Measurements from ENCODE around the gene CDH24.

The CDH24 gene

DNA sequence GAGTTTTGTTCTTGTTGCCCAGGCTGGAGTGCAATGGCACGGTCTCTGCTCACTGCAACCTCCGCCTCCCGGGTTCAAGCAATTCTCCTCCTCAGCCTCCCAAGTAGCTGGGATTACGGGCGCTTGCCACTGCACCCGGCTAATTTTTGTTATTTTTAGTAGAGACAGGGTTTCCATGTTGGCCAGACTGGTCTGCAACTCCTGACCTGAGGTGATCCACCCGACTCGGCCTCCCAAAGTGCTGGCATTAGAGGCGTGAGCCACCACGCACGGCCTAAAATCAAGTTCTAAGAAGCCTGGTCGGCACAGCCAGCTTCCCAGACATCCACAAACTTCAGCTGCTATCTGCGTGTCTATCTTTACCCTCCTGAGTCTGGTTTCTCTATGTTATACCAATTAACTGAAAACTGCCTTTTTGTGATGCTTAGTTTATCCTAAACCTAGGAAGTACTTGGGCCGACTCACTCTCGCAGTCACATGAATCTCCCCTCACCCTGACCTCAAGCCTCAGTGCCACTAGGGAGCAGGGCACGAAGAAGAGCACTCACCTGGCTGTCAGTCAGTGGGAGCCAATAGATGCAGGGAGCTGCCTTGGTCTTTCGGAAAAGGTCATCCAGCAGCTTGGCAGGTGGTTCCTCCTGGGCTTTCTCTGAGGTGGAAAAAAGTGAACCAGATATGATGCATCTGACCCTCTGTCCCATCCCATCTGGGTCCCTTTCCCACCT is 3.4 kb upstream of the CDH24 start:
- no peak for DNase-seq

DNA sequence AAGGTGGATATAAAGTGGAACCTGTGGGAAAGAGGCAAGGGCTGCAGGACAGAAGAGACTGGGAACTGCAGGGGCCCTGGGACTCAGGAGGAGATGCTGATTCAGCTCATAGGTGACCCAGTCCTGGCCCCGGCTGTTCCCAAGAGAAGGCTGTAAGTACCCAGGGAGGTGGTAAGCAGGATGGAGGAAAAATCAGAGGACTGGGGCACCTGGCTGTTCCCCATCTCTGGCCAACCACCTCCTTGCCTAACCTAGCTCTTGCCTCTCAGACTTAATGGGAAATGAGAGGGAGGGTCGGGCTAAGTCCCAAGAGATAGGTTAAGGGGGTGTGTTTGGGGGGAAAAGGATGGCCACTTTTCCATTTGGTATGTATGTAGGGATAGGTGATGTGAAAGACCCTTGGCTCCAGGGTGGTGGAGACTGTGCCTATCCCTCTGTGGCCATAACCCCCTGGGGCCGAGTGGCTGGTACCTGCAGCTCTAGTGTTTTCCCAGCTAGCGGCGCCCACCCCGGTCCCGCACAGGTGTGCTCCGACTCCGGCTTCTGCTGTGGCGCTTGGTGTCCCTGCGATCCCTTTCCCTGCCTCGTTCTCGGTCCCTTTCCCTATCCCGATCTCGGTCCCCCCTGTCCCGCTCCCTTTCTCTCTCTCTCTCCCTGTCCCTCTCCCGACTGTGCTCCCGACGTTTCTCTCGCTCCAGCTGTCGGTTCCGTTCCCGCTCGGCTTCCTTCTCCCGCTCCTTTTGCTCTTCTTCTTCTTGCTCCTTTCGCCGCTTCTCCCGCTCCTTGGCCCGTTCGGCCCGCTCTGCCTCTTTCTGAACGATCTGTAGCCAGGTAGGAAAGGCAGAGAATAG is 1.6 kb upstream of the CDH24 start:
- no peak for DNase-seq

DNA sequence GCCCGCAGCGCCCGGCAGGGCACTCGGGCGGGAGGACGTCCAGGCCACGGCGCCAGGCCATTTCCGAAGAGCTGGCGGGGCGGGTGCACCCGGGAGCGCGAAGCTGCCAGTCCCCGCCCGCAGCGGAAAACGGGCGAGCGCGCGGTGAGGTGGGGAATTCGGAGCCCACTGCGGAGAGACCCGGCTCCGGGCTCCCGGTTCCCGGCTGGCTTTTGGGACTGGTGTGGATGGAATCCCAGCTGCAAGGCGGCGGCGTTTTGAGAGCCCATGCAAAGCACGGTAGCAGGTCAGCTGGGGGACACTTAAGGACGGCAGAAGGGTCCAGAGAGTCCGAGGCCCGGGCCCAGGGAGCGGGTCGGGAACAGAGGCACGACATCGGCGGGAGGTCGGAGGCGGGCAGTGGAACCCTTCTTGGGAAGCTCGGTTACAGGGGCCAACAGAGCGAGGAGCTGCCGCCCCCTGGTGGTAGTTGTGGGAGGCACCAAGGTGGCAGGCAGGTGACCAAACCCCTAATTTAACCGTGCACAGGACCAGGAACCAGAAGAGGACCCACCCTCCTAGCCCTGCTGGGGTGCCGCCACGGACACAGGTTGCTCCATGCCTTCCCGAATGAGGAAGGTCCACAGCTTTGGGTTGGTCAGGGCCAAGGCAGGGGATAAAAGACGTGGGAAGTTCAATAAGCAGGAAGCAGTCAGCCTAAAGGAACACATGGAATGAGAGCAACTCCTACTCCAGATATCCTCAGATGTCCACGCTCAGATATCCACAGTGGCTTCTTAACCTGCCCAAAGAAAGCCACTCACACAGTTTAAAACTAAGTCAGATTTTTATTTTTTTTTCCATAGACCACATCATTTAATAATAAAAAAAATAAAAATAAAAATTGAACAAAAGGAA is 685 bp upstream of the CDH24 start:
- no peak for DNase-seq

DNA sequence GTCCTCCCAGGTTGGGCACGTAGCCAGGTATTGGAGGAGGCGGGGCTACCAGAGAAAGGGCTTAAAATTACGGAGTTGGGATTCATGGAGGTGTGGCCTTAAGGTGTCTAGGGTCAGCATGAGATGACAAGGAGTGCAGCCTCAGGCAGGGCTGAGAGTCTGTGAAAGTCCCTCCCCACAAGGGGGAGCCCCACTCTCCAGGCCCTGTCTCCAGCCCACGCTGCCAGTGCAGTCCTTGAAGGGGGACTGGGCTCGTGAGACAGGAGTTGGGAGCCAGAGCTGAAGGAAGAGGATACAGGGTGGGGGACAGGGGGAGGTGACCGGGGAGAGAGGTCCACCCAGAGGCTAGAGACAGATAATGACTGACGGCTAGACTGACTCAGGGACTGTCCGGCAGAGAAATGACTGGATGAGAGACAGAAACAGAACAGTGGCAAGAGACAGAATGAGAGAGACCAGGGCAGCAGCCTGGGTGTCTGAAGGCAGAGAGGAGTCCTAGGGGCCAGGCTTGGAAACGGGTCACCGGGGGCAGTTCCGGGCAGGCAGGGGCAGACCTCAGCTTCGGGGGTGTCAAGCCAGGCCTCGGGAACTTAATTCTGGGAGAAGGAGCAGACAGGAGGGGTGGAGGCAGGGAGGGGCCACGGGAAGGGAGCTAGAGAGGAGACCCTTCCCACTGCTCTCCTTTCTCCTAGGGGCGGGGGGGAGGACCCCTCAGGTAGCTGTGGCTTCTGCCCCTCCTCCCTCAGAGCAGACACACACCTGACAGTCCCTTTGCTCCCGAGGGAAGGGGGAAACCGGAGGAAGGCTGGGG is 970 bp downstream of the CDH24 start:
- DNase-seq = no peak

DNA sequence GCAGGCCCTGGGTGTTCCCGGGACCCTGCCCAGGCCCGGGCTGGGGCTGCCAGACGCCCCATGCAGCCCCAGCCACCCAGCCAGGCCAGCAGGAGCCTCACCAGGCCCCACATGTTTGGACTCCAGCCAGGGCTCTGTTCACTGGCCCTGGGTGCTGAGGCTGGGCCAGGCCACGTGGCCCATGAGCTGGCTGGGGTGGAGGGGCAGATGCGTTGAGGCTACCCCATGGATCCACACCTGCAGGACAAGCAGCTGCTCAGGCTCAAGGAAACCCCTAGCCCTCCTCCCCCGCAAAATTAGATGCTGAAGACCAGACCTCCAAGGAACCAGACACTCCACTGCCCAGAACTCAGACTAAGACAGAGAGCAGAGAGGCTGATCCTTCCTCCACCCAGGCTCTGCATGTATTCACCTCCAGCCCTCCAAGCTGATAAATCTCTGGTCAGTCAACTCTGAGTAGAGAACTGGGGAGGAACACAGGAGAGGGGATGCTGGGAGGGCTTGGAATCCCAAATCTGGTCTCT is 1.6 kb downstream of the CDH24 start:
- no peak for DNase-seq

DNA sequence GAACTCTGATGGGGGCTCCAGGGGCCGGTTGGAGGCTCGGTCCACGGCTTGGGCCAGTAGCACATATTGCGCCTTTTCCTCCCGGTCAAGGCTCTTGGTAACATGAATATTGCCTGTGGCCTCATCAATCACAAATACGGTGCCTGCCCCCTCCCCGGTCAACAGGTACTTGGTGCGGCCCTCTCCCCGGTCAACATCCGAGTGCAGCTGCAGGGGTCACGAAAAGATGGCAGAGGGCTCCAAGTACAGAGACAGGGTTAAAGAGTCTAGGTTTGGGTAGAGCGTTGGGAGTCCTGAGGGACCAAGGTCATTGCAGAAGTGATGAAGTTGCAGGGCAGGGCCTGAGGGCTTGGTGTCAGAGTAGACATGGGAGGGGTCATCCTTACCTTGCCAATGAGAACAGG is 2.2 kb downstream of the CDH24 start:
- no peak for DNase-seq

DNA sequence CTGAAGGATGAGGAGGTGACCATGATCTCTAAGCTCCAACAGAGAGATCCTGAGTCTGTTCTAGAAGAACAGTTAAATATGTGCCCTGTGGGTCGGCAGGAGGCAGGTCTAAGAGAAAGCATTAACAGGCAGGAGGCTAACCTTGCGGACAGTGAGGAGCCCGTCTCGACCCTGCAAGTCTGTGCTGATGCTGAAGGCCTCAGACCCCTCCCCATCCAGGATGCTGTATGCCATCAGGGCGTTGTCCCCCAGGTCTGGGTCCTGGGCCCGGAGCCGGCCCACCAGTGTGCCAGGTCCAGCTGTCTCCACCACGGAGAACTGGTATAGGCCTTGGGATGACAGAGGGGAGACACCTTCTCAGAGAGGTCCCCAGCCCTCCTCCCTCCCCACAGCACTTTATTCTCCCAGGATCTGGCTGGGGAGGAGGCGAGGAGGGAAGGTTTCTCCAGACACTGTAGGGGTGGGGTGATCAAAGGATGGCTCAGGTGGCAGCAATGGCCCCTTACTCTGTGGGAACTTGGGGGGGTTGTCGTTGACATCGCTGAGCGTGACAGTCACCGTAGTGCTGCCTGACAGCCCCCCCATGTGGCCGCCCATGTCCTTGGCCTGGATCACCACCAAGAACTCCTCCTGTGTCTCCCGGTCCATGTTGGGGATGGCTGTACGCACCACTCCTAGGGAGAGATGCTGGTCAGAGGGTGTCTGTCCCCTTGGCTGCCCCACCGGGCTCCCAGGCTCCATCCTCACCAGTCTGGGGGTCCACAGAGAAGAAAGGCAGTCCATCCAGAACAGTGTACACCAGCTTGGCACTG is 3.1 kb downstream of the CDH24 start:
- no peak for DNase-seq

DNA sequence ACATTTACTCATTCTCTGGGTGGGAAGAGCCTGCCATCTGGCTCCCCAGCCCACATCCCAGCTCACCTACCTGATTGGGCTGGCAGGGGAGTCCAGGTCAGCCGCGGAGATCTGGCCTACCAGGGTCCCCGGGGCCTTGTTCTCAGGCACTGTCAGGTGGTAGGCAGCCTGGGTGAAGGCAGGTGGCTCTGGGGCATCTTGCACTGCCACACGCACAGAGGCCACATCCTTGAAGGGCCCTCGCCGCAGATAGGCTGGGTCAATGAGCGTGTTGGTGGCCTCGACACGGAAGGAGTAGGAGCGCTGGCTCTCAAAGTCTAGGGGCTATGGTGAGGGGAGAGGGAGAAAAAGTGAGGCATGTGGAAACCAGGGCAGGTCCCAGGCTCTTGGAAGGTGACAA is 3.9 kb downstream of the CDH24 start:
- DNase-seq = no peak

DNA sequence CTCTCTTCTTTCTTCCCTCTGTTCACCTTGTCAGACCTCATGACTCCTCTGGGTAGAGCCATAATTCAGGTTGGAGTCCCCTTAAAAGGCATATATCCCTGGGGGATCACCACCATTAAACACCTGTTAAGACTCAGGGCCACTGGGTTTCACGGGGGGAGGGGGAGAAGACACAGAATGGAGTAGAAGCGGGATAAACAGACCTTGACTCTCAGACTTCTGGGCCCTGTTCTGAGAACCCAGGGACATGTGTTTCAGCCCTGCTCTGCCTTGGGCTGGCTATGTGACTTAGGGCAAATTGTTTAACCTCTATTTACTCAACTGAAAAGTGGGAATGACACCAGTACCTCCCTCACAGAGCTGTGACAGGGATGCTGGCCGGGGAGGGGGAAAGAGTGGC is 4.6 kb downstream of the CDH24 start:
- DNase-seq = no peak

DNA sequence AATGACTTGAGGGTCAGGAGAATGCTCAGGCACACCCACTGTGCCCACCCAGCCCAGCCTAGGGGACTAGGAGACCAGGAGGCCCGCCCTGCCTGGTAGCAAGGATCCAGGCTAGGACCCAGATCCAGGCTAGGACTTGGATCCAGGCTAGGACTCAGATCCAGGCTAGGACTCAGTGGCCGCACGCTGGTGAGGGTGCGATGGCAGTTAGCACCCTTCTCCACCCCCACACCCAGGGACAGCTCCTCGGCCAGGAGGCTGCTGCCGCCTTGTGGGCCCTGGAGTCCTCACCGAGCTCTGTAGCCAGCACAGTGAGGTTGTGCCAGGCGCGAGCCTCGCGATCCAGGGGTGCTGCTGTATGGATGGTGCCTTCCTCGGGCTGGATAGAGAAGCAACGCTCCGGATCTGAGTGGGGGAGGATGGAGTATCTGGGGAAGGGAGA is 5.1 kb downstream of the CDH24 start:
- DNase-seq = no peak

DNA sequence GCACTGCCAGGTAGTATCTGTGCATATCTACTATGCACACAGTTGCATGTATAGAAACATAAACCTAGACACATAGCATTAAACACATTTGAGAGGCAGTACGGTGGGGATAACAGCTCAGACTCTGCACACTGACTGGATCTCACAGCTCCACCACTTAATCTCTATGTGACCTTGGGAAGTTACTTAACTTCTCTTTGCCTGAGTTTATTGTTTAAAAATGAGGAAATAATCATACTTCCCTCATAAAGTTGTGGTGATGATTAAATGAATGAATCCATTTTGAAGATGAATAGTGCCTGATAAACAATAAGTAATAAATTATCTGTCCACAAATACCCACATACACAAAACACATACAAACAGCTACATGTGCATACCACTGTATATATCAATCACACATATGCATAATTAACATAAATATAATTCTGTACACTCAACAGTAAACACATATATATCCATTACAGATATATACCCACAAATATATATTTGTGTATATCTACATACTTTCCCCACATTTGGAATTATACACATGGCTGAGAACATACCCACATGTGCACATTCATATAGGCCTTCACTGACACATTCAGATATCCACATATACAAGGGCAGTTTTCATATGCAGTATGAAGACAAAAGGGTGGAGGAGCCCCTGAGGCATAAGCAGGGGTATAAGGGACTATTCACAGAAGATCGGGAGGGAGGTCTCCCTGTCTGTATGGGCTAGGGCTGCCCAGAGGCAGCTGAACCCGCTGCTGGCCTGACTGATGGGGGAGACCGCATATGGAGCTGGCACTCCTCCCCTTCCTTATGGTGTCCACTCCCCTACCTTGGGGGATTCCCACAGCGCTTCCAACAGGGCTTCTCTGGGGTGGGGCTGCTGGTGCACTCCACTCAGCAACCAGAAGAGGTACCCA is 5.9 kb downstream of the CDH24 start:
- DNase-seq = no peak

DNA sequence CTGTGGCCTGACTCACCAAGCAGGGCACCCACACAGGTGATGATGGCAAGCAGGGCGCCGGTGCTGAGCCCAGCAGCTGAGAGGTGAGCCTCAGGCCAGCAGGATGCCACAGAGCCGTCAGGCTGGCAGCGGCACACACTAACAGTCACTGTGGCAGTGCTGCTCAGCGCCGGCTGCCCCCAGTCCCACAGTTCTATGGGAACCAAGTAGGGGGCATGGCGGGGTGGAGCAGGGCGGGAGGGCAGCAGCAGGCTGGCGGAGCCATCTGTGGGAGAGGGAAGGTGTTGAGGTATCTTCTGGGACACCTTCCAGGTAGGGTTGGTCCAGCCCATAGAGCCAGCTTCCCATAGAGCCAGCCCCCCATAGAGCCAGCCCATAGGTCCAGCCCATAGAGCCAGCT is 8.3 kb downstream of the CDH24 start:
- DNase-seq = no peak

DNA sequence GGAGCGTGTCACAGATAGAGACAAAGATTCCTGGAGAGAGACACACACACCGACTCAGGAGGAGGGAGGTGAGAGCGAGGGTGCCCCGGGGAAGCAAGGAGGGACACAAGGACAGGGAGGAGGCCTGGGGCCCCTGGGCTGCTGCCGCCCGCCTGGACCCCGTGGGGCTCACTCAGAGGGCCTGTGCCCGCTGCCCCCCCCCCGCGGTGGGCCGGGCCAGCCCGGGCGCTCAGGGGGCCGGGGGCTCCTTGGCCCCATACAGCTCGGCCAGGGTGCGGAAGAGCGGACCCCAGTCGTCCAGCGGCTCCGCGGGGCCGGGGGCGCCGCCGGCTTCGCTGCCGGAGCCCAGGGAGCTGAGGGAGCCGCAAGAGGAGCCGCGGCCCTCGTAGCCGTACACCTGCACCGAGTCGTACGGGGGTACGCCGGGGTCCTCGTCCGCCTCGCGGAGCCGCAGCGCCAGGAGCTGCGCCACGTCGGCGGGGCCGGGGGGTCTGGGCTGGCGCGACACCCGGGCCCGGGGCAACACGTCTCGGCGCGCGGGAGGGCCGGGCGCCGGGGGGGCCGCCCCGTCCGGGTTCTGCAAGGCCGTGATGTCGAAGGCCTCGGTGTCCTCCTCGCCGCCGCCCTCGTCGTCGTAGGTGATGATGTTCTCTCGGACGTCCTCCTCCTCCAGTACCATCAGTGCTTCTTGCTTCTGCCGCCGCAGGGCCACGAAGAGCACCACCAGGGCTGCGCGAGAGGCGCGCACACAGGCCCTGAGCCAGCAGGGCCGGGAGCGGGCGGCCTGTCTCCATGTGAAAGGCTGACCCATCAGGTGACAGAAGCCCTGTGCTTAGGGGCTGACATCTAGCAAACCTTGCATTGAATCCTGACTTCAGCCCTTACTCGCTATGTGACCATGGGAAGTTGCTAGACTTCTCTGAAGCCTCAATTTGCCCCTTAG is 9.3 kb downstream of the CDH24 start:
- DNase-seq = no peak

DNA sequence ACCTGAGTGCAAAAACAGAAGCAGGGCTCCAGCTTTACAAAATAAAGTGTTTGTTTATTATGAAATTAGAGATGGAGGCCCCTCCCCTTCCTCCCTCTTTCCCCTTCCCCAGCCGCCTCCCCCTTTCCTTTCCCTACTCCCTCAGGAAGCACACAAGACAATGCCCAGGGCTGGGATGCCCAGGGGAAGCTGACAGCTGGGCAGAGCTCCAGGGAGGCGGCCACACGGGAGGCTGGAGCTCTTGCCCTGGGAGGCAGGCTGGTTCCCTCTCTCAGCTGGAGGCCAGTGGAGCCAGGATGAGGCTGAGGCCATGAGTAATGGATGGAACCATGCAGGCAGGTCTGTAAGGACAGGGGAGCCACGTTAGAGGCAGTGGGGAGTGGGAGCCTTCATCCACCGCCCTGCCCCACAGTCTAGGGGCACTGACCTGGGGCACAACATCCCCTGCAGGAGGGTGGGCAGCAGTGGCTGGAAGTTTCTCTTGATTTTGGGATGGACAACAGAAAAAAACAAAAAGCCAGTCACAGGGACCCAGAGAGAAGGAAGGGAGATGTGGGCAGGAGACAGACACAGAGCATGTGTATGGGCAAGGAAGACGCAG is 10.2 kb downstream of the CDH24 start:
- no peak for DNase-seq

DNA sequence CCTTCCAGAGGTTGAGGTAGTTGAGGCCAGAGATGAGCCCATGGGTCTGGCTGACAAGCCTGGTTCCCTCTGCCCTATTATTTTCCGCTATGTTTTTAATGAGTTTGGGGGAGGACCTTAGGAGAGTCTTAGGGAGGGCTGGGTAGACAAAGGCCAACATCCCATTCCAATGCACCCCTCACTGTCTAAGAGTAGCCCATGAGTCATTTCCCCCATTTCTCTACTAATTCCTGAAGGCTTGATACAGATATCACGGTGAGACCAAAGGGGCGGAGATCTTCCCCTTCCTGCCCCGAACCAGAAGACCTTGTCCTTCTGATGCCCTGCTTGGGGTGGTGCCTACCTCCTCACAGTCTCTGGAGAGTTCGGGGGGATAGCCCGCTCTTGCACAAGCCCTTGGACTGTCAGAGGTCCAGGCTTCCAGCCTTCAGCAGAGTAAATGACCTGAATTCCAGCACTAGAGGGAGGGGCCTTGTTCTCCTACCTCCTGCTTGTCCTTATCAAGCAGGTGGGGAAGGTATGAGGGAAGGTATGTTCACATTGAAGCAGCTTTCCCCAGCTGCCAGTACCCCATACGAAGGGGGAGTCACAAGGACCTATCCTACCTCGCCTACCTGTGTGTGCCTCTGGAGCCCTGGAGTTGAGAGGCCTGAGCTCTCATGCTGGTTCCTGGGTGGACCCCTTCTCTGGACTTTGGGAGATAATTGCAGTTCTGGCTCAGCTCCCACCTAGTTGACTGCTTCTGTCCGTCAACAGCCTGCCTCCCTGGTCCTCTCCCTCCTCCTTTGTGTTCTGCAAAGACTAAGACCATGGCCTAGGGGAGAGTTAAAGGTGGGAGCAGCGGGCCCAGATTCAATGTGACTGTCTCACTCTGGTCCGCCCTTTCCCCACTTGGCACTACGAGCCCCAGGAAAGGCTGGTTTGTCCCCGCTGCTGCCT is 11.6 kb downstream of the CDH24 start:
- no peak for DNase-seq

DNA sequence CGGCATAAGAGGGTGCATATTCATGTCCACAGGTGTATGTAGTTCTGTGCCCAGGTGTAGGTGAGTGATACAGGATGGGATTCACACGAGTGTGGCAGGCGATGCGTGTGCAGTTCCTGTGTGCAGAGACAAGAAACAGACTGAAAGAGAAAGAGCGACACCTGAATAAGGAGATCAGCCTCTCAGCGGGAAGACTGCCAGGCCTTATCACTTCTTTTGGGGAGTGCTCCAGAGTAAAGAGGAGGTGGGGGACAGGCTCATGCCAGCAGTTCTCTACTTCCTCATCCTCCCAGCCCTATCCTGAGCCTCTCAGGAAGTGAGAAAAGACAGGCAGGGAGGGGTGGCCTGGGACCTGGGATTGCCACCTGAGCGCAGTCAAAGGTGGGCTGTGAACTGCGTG is 12.5 kb downstream of the CDH24 start:
- no peak for DNase-seq

DNA sequence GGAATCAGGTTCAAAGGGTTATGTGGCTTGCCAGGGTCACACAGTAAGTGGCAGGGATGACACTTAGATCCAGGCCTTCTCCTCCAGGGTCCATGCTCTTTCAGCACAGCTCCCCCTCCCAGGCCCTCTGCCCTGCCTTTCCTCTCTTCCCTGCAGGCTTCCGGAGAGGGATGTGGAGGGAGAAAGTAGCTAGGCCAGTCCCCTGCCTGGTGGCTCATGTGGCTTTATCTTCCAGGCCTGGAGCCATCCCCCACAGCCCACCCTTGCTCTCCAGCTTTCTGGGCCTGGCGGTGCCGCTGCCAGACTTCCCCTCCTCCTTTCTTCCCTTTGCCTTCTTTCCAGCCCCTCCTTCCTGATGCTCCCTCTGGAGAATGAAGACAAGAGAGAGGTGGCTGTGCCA is 13.6 kb downstream of the CDH24 start:
- DNase-seq = no peak
